GM19239 (cell line): ENCODE measurements around the gene PRPF4.
"Not testable (repeated sequence)": the region's sequence is repeated elsewhere in the genome, so short reads cannot be mapped to it uniquely, and the experiment has no call there.

Experiments used
- DNase-seq: peaks from one replicate; pipeline ENCODE4 v3.0.0; 2011; ENCODE audit warnings: low spot score; ENCODE audit not compliant: insufficient read length
- FAIRE-seq: peaks from 2 replicates; lab custom pipeline; 2011; peaks lifted over from hg19 to GRCh38; lab: Jason Lieb, UNC

The PRPF4 gene

GRCh38 chr9:113275157-113276131, at the start of gene PRPF4, which contains the start of gene CDC26:
PRPF4 (plus strand) TSS chr9:113275658; CDS start chr9:113275744, 86 bp downstream.
CDC26 (minus strand) TSS chr9:113275572; CDS start chr9:113272507, 3,065 bp downstream.
- peak; percentile 96 for FAIRE-seq
- peak; percentile 87 for DNase-seq

- no peak for FAIRE-seq
Observed at GRCh38 chr9:113227436-113227835, 48.0 kb upstream of the PRPF4 start.

GRCh38 chr9:113228130-113228665, 47.3 kb upstream of the PRPF4 start:
- FAIRE-seq (no peak), DNase-seq (no peak)

More at GRCh38 chr9:113227436-113227835, 48.0 kb upstream of the PRPF4 start:
- no peak for DNase-seq

GRCh38 chr9:113231701-113232100, 43.8 kb upstream of the PRPF4 start:
- FAIRE-seq (no peak), DNase-seq (no peak)

GRCh38 chr9:113235701-113236255, 39.7 kb upstream of the PRPF4 start:
- not testable (repeated sequence) for FAIRE-seq, DNase-seq

GRCh38 chr9:113237026-113237425, 38.4 kb upstream of the PRPF4 start:
- FAIRE-seq: no peak
- no peak for DNase-seq

- no peak for DNase-seq
- FAIRE-seq: no peak
Observed at GRCh38 chr9:113238202-113238858, 37.1 kb upstream of the PRPF4 start.

- DNase-seq (no peak), FAIRE-seq (no peak)
Observed at GRCh38 chr9:113238859-113239232, 36.6 kb upstream of the PRPF4 start.

GRCh38 chr9:113241161-113241560, 34.3 kb upstream of the PRPF4 start:
- DNase-seq (no peak), FAIRE-seq (no peak)

- DNase-seq: no peak
- FAIRE-seq: no peak
Observed at GRCh38 chr9:113244556-113244955, 30.9 kb upstream of the PRPF4 start.

GRCh38 chr9:113245894-113246293, 29.6 kb upstream of the PRPF4 start:
- DNase-seq: no peak
- FAIRE-seq: no peak

GRCh38 chr9:113246928-113247327, 28.5 kb upstream of the PRPF4 start:
- FAIRE-seq (no peak), DNase-seq (no peak)

- FAIRE-seq (no peak), DNase-seq (no peak)
Observed at GRCh38 chr9:113247640-113248039, 27.8 kb upstream of the PRPF4 start.

GRCh38 chr9:113249661-113250060, 25.8 kb upstream of the PRPF4 start:
- FAIRE-seq, DNase-seq: not testable (repeated sequence)

GRCh38 chr9:113250807-113251206, 24.7 kb upstream of the PRPF4 start:
- DNase-seq: no peak
- no peak for FAIRE-seq

GRCh38 chr9:113254991-113255390, 20.5 kb upstream of the PRPF4 start:
- DNase-seq (no peak), FAIRE-seq (no peak)

- DNase-seq: no peak
- no peak for FAIRE-seq
Observed at GRCh38 chr9:113255438-113255837, 20.0 kb upstream of the PRPF4 start.

GRCh38 chr9:113257863-113258262, 17.6 kb upstream of the PRPF4 start:
- FAIRE-seq: no peak
- DNase-seq: no peak

GRCh38 chr9:113258282-113258681, 17.2 kb upstream of the PRPF4 start:
- DNase-seq (no peak), FAIRE-seq (no peak)

- DNase-seq: no peak
- no peak for FAIRE-seq
Observed at GRCh38 chr9:113261917-113262671, 13.4 kb upstream of the PRPF4 start.
